GM19023 (cell line): ENCODE data around the gene DYNC2I2.
"Not testable (repeated sequence)": the region's sequence is repeated elsewhere in the genome, so short reads cannot be mapped to it uniquely, and the experiment has no call there.

Experiments used
- ATAC-seq: cut with Tn5 transposase; IDR thresholded peaks from one replicate; pipeline ENCODE4 v1.9.1; 2021; ENCODE audit warnings: mild to moderate bottlenecking, moderate library complexity; ENCODE audit not compliant: unreplicated experiment

DYNC2I2 gene

DNA sequence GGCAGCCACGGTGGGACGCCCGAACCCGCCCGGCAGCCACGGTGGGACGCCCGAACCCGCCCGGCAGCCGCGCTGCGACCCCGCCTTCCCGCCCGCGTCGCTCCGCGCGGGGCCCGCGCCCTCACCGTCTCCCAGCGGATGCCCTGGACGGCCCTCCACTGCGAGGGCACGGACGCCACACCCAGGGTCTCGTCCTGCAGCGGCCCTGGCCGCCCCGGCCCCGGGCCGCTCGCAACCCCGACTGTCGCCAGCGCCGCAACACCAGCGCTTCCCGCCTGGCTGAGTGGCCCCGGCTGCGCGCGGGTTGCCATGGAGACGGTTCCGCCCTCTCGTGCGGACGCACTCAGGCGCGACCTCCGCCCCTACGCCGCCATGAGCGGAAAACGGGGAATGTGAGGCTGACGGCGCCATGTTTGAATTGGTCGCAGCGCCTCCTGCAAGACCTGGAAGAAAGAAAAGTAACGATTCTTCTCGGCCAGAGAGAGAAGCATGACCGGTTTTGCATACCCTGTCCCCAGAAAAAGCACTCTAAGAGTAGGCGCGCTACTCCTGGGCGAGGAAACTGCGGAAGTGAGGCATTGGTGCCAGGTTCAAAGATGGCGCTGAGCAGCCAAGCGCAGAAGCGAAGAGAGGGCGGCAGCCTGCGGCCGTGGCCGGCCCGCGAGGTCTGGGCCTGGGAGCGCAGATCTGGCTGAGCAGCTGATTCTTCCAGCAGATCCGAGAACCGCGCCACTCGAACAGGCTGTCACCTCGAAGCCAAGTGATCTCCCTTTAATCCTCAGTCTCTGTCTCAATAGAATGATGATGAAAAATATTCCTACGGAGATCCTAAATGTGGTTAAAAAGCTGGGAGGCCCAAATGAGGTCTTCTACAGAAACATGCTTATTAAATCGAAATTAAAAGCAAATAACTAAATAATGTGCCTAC is at the start of gene DYNC2I2:
Gene DYNC2I2 (minus strand): TSS at position 432 of the 928 bp plus-strand sequence. CDS start 121 bp downstream, at position 311.
- peak; percentile 65 for ATAC-seq

DNA sequence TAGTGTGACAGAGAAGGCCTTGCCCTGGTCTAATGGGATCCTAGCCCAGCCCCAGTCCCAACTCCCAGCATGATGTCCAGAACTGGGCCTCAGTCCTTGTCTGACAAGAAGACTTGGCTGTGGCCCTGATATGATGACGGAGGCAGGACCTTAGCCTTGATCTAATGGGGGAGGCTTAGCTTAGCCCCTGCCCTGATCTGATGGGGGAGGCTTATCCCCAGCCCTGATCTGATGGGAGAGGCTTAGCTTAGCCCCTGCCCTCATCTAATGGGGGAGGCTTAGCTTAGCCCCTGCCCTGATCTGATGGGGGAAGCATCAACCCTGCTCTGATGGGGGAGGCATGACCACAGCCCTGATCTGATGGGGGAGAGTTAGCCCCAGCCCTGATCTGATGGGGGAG is 49.4 kb upstream of the DYNC2I2 start:
- ATAC-seq = no peak

DNA sequence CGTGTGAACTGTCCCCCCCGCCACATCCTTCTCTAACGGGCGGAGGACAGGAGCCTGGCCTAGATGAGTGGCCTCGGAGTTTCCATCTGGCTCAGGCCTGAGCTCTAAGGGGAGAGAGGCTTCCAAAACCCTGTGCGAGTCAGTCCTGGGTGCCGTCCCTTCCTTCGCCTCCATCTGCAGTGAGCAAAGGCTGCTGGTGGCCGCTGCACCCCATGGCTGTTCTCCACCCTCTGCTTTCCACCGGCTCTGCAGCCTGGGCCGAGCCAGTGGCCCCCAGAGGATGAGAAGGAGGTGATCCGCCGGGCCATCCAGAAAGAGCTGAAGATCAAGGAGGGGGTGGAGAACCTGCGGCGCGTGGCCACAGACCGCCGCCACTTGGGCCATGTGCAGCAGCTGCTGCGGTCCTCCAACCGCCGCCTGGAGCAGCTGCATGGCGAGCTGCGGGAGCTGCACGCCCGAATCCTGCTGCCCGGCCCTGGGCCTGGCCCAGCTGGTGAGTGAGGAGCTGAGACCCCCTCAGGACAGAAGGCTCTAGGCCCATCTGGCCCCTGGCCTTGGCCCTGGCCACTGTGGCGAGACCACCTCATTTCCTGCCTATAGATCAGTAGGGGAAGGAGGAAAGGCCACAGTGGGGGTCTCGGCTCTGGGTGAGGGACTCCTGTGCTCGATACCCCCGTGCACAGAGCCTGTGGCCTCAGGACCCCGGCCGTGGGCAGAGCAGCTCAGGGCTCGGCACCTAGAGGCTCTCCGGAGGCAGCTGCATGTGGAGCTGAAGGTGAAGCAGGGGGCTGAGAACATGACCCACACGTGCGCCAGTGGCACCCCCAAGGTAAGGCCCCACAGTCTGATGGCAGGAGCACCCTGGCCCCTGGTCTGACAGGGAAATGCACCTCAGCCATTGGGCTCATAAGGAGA is 48.7 kb upstream of the DYNC2I2 start:
- no peak for ATAC-seq

DNA sequence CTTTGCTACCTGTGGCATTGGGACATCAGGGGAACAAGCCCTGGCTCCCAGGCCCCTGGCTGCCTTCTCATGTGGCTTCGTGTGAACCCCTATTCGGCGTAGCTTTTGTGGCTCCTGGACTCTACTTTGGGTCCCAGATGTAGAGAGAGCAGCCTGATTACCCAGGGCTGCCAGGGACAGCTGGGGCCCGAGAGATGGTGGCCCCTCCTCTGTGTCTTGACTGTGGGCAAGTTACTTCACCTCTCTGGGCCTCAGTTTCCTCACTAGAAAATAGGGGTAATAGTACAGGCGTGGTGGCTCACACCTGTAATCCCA is 47.7 kb upstream of the DYNC2I2 start:
- ATAC-seq = no peak

DNA sequence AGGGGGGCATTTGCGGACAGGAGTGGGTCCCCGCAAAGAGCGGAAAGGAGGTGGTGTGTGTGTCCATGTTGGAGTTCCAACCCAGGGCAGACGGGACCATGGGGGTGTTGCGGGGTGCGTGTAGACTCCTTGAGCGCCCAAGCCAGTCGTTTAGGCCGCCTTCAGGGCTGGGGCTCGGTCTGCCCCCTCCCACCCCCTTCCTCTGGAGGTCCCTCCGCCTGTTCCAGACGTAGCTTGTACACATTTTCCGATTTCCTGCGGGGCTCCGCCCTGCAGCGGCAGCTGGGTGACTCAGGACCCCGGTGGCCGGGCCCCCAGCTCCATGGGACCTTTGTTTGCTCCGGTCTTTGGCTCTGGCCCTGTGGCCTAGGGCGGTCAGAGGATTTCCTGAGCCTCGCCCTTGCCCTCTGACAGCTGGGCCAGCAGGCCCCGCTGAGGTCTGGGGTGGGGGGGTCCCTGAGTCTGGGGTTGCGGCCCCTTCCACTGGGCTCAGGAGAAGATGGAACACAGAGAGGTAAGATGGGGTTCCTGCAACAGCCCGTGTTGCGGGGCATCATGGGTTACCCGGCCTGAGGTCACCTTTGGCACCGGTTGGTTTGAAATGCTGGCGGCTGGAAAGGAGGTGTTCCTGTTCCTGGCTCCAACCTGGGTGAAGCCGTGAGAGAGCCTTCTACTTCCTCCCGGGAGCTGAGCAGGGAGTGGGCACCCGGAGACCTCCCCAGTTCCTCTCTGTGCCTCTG is 47.1 kb upstream of the DYNC2I2 start:
- ATAC-seq = no peak

DNA sequence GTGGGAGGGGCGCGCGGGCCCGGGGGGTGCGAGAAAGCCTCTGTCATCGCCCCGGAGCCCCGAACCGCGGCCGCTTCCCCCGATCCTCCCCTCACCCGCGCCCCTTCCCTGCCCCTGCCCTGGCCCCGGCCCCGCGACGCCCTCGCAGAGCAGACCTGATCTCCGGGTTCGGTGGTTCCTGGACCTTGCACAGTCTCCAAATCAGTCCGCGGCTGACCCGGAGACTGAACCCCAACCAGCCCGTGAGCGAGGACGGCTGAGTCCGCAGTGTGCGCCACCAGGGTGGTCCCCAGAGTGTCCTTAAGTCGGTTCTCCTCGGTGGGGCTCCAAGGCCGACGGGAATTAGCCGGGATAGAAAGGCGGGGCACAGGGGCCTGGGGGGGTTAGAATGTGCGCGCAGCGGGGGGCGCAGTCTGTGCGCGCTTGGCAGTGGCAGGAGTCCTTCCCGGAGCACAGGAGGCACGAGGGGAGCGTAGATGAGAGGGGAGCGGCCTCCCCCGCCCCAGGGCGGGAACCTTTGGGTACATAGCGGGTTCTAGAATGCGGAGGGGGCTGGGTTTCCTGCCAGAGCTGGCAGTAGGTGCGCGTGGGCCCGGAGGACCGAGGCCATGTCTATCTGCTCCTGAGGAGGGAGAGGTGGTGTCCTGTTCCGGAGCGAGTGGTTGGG is 46.4 kb upstream of the DYNC2I2 start:
- ATAC-seq = no peak

DNA sequence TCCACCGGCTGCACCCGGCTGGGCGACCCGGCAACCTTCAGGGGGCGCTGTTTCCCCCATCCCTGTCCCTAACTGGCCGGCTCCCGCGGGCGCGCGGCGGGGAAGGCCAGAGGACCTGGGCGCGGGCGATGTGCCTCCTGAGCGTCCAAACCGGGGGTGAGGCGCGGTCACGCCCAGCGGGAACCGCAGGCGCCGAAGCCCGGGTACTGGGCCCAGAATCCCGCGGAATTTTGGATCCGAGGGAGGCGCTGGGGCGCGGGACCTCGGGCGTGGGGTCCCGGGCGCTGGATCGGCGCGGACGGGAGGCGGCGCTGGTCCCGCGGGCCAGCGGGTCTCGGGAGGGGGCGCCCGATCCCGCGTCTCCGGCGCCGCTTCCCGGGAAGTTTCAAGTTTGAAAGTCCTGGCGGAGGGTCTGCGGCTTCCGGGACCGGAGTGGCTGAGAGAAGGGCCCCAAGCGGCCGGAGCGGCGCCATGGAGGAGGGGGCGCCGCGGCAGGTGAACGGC is 45.9 kb upstream of the DYNC2I2 start, which contains the start of gene PKN3:
Gene PKN3 (plus strand): TSS at position 59 of the 504 bp plus-strand sequence. CDS start 413 bp downstream, at position 472.
- peak; percentile 70 for ATAC-seq

DNA sequence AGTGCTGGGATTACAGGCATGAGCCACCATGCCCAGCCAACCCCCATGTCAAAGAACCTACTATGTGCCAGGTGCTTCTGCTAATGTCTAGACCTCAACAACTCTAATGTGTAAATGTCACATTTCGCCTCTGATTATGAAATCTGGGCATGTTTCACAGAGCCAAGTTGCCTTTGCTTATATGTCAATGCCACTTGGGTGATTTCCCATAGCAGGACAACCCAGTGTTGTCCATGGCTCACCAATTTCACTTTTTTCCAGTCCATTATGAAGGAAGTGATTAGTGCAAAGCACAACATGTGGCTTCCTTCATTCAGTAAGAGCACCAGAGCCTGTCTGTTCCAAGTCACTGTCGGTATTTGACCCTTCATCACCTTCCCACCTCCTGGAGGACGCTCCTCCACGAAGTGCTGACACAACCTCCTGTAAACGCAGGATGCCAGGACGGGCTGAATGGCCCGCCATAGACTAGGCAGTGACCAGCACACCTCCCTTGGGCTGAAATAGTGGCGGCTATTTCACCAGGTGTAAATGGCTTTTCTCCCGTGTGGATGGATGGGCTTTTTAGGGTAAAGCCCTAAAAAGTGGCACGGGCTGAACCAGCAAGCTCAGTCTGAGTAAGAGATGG is 44.7 kb upstream of the DYNC2I2 start:
- ATAC-seq = no peak

DNA sequence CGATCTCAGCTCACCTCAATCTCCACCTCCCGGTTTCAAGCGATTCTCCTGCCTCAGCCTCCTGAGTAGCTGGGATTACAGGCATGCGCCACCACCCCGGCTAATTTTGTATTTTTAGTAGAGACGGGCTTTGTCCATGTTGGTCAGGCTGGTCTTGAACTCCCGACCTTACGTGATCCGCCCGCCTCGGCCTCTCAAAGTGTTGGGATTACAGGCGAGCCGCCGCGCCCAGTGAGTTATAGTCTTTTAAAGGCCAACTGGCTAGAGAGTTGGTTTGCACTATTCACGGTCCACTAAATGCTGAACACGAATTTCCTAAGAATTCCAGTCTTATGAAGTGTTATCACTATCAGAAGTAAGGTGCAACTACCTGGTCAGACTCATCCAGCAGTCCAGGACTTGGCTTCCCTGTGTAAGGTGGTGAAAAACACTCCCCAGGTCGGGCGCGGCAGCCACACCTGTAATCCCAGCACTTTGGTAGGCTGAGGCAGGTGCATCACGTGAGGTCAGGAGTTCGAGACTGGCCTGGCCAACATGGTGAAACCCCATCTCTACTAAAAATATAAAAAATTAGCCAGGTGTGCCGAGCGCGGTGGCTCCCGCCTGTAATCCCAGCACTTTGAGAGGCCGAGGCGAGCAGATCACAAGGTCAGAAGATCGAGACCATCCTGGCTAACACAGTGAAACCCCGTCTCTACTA is 42.6 kb upstream of the DYNC2I2 start:
- ATAC-seq = not testable (repeated sequence)

DNA sequence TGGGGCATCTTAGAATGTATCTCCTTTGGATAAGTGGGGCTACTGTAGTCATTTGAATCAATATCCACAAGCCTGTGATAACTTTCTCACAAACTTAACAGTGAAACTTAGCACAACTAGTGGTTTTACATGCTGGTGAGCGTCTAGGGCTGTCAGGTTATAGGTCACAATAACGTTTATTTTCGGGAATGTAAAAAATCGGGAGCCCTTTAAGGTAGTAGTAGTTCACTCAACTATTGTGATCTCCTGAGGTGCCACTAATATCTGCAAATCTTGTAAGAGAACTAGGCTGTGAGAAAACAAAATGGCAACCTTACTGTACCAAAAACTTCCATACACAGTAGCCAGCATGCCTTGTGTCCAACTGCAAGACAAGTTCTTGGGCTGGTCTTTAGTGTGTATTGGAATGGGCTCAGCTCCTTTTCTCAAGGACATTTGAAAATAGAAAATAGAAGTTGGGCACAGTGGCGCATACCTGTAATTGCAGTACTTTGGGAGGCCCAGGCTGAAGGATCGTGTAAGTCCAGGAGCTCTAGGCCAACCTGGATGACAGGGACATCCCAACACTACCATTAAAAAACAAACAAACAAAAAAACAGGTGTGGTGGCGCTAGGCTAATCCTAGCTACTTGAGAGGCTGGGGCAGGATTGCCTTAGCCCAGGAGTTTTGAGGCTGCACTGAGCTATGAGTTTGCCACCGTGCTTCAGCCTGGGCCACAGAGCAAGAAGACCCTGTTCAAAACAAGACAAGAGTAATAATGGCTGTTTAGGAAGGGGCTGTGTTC is 40.5 kb upstream of the DYNC2I2 start:
- no peak for ATAC-seq

DNA sequence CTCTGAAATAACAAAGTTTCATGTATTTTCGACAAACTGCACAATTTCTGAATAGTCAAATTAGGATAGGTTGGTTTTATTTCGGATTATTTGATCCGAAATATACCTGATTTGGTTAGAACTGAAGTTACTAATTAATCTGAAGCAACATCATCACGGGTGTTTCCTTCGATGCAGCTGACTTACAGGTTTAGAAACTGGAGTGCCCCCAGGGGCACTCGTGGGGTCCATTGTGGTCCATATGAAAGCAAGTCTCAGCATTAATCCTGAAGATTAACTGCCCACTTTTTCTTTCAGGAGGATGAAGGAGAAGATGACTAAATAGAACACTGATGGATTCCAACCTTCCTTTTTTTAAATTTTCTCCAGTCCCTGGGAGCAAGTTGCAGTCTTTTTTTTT is 37.7 kb upstream of the DYNC2I2 start:
- no peak for ATAC-seq

DNA sequence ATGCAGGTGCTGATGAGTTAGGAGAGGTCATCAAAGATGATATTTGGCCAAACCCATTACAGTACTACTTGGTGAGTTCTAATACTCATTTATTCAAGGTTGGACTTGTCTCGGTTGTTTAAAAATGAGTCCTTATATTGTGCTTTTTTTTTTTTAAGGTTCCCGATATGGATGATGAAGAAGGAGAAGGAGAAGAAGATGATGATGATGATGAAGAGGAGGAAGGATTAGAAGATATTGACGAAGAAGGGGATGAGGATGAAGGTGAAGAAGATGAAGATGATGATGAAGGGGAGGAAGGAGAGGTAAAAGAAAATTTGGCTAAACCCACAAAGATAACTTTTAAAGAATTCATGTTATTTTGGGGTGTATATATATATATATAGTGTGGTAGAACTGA is 37.1 kb upstream of the DYNC2I2 start:
- not testable (repeated sequence) for ATAC-seq

DNA sequence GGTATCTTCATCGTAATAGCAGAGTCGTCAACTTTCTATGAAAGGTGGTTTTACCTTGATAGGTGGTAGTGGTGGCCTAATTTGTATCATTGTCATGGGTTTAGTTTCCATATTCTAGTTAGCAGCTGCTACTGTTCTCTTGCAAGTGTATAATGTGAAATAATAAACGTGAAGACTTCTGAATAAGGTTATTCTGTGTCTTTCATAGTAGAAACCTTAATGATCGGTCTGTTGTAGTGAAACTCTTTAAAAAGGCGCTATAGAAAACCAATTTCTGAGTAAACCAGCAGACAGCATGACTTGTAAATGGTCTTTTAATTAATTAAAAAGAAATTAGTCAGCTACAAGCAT is 34.0 kb upstream of the DYNC2I2 start:
- no peak for ATAC-seq

DNA sequence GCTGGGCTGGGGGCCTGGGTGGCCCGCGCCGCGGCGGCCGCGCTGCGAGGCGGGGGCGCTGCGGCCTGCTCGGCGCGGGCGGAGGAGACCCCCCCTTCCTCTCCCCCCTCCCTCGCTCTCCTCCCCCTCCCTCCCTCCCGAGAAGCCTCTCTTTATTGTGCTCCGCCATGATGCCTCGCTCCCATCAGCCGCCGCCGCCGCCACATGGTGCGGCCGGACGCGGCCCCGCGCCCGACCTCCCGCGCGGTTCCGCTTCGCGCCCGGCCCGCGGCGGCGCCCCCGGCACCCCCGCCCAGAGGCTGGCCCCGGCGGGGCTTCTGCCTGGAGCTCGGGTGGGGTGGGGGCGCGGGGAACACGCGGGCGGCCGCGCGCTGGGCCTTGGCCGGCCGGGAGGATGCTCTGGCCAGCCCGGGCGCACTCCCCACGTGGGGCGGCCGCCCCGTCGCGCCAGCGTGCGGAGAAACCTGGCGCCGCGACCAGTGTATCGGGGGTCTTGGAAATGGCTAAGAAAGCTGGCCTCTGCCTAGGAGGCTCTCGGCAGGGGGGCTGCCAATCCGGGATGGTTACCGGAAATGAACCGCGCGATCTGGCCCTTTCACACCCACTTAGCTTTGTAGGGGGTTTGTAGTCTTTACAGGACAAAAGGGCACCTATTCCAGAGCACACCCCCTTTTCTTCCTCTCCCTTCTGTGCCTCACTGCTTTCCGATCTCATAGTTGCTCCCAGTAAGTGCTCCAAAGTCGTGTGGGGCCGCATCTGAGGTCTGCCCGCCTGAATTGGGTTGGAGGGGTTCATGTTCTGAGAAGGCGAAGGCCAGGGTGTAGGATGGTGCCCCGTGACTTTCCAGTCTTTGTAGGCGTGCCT is 33.4 kb upstream of the DYNC2I2 start:
- peak; percentile 2 for ATAC-seq

DNA sequence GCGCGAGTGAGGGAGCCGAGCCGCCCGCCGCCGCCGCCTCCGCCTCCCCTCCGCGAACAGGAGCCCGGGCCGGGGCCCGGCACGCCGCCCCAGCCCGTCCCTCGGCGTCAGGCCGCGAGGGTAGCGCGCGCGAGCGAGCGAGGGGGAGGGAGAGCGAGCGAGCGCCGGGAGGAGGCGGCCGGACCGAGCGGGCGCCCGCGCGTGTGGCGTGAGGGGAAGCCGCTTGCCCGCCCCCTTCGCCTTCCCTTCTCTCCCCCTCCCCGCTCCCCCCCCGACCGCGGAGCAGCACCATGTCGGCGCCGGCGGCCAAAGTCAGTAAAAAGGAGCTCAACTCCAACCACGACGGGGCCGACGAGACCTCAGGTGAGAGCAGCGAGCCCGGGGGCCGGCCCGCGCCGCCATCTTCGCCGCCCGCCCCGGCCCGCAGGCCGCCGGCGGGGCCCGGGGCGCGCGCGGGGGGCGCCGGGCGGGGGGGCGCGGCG is 32.7 kb upstream of the DYNC2I2 start:
- ATAC-seq = peak; percentile 17

DNA sequence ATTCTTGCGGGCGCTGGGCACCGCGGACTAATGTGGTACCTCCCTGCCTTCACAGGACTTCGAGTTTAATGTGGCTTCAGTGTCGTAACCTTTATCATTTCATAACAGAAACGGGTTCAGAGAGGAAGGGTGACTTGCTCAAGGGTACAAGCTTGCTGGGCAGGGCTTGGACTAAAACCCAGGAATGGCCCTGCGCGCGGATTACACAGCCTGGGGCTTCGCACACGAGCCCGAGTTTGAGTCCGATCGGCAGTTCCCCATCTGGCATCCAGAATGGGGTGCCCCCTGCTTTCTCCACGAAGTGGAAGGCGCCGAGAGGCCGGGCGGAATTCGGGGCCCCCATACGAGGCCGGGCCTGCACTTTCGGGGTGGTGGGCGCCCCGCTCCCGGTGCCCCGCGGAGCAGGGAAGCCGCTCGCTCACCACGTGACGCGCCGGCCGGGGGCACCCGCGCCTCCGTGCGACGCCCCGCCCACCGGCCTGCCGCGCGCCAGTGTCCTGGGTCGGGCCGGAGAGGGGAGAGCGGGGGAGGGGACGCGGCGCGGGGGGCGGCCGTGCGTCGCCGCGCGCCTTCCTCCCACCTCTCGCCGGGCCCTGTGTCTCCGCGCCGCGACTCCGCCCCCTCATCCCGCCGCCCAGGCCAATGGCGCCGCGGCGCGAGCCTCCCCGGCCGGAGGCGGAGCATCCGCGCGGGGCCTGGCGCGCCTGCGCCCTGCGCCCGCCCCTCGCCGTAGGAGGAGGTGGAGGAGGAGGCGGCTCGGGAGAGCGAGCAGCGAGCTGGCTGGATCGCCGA is 32.0 kb upstream of the DYNC2I2 start, which contains the start of gene SET:
Gene SET (plus strand): TSS at position 722 of the 792 bp plus-strand sequence. CDS start 361 bp downstream, outside the sequence.
- peak; percentile 75 for ATAC-seq
